DMS153 treated with DMSO at 0.1 percent for 48 hours (cell line): ENCODE results near the gene MCRIP2.

Experiments
- DNase-seq: peaks from one replicate; lab custom pipeline; 2025; ENCODE audit not compliant: unreplicated experiment; lab: John Stamatoyannopoulos, UW

MCRIP2 gene

DNA sequence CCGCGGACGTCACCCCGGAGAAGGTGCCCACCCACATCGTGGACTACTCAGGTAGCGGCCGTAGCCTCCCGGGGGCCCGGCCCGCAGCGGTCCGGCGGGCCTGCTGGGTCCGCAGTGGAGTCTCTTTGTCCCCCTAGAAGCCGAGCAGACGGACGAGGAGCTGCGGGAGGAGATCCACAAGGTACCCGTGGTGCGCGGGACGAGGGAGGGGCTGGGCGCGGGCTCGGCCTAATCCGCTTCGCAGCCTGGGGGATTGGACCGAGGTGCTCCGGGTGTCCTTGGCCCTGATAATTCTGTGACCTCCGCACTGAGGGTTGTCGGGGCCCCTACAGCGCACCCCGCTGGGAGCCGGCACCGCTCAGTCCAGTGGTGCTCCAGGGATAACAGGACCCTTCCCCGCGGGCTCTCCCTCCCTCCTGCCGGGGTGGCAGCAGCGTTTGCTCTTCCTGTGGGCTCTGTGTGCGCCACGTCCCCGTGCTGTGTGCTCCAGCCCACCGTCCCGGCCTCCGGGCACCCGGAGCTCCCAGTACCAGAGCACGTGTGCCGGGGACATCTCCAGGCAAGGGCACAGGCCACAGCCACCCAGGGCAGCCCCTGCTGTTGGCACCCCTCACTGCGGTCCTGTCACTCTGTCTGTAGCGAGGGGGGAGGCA, 27.0 kb downstream of the MCRIP2 start:
- DNase-seq, result no peak

DNA sequence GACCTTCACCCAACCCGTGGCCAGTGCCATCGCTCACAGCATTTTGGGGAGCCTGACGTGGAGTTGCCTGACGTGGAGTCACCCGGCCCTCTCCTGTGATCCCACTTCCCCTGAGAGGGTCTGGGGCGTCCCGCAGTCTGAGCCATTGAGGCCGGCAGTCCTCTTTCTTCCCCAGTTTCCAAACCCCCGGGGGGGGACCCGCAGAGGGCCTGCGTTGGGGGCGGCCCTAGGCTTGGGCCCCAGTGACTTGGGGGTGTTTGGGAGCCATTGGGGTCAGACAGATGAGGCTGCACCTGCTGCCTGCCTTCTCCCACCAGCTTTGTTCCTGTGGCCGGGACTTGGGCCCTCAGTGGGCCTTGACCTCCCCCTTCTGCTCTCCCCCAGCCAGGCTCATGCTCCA, 28.0 kb downstream of the MCRIP2 start:
- DNase-seq, result no peak

DNA sequence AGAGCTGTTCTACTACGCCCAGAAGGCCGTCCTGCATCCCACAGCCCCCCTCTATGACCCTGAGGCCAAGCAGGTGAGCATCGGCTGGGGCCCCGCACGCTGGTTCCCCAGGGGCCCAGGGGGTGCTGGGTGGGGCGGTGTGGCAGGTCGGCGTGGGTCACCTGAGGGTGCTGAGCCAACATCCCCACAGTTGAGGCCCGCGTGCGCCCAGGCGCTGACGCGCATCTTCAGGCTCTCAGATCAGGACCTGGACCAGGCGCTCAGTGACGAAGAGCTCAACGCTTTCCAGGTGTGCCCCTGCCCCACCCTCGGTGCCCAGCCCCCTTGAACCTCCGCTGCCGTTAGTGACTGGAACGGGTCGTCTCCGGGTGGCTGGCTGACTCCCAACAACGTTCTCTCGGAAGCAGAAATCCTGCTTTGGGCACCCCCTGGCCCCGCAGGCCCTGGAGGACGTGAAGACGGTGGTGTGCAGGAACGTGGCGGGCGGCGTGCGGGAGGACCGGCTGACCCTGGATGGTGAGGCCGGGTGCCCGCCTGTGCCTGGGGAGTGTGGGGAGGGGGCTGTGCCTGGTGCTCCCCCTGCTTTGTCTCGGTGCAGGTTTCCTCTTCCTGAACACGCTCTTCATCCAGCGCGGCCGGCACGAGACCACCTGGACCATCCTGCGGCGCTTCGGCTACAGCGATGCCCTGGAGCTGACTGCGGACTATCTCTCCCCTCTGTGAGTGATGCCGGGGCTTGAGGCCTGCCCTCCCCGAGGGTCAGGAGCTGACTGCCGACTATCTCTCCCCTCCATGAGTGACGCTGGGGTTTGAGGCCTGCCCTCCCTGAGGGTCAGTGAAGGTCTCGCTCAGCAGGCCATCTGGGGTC, 29.1 kb downstream of the MCRIP2 start:
- no peak for DNase-seq

DNA sequence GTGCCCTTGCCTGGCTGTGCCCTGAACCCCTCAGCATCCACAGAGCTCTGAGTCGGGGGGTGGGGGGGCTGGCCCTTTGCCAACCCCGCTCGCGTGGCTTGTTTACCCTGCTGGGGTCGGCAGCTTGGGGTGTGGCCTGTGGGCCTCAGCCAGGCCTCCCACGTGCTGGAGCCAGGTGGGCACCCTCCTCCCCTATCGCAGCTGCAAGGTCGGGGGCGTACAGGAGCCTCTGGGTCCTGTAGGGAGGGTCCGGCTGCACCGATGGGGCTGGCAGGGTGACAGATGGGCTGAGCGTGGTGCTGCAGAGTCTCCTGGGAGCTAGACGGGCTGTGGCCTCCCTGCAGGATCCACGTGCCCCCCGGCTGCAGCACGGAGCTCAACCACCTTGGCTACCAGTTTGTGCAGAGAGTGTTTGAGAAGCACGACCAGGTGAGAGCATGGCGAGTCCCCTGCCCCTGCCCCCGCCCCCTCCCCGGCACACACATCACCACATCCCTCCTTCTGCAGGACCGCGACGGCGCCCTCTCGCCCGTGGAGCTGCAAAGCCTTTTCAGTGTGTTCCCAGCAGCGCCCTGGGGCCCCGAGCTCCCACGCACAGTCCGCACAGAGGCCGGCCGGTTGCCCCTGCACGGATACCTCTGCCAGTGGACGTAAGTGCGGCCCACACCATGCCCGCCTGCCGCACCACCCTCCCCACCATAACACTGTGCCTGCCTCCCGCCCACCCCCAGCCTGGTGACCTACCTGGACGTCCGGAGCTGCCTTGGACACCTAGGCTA, 29.9 kb downstream of the MCRIP2 start:
- DNase-seq, result no peak

DNA sequence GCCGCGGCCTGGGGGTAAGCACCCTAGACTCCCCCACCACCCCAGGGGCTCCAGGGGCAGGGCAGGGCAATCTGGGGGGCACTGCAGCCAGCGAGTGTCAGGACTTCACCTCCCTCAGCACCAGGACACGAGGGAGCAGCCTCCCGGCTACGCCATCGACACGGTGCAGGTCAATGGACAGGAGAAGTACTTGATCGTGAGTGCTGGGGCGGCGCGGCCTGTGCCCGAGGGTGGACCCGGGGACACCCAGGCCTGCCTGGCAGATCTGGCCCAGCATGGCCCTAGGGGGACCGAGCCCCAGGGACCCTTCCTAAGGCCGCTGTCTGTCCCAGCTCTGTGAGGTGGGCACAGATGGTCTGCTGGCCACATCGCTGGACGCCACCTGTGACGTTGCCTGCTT, 30.7 kb downstream of the MCRIP2 start:
- DNase-seq, result no peak

DNA sequence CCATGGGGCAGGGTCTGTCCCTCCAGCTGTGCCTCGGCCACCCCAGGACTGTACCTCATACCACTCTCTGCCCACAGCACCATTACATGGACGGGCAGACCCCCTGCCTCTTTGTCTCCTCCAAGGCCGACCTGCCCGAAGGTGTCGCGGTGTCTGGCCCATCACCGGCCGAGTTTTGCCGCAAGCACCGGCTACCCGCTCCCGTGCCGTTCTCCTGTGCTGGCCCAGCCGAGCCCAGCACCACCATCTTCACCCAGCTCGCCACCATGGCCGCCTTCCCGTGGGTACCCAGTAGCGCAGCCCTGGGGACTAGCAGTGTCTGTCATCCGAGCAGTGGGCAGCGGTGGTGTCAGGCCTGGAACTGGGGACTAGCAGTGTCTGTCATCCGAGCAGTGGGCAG, 31.2 kb downstream of the MCRIP2 start:
- DNase-seq, result no peak

DNA sequence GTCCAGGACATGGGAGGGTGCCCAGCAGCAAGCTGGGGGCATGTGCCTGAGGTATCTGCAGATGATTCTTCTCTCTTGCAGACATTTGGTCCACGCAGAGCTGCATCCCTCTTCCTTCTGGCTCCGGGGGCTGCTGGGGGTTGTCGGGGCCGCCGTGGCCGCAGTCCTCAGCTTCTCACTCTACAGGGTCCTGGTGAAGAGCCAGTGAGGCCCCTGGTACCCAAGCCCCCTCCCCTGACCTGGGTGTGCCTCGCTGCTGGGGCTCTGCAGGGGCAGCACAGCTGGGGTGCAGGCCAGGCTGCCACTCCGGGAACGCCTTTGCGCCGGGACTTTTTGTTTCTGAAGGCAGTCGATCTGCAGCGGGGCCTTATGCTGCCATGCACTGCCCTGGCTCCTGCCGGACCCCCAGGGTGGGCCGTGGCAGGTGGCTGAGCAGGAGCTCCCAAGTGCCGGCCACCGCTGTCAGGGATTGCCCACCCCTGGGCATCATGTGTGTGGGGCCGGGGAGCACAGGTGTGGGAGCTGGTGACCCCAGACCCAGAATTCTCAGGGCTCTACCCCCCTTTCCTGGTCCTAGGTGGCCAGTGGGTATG, 31.9 kb downstream of the MCRIP2 start:
- no peak for DNase-seq

DNA sequence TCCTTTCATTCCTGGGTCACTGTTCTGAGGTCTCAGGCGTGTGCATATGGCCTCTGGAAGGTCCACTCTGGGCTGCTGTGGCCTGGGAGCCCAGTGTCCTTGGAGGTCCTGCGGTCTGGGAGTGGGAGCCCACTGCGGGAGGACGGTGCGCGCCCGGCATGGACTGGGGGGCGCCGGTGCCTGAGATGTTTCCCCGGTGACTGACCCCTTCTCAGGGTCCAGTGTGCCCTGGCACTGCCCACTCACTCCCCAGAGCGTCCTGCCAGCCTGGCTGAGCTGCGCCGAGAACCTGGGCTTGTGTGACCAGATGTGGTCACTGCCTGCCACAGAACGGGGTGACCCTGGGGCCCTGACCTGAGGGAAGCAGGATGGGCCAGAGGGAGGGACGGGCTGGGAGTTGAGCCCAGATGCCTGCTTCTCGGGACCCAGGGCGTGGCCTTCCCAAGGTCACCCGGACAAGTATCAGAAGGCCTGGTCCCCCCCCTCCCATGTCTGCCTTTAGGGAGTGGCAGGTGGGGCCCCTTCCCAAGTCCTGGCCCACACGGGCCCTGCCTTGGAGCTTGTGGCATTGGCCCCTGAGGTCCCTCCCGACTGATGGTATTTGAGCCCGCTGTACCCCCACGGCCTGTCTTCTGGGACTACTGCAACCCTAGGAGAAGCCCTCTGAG, 32.7 kb downstream of the MCRIP2 start:
- DNase-seq, result no peak

DNA sequence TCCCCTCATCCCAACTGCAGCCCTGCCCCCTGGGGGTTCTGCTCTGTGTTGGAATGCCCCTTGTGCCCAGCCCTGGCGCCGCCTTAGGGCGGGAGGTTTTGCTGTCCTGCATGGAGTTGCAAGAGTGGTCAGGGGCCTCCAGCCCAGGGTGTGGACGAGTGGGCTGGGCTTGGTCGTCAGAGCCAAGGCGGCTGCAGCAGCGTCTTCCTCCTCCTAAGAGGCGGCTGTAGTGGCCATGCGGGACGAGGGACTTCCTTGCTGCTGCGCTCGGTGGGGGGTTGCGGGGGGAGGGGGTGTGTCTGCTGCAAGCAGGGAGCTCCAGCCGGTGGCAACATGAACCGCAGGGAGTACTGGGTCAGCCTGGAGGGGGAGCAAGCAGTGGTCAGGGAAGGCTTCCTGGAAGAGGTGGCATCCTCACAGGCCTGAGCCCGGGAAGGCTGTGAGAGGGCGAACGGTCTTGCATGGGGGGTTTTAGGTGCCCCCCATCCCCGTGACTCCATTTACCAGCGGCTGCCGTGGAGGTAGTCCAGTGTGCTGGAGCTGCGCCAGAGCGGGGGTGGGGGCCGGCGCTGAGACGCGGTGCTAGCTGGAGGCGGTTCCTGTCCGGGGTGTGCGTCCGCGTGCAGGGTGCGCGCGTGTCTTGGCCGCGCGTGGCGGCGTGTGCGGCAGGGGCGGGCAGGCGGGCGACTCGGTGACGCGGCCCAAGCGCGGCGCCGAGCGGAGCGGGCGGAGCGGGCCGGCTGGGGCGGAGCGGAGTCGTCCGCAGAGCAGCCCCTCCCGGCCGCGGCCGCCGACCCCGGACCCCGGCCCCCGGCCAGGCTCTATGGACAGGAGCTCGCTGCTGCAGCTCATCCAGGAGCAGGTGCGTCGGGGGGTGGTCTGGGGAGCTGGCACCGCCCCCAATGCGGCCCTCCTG, 33.6 kb downstream of the MCRIP2 start, which contains the start of gene RHBDL1:
RHBDL1 (plus strand) TSS at position 704 of the 916 bp plus-strand sequence; CDS start at position 824, 120 bp downstream.
- no peak for DNase-seq

DNA sequence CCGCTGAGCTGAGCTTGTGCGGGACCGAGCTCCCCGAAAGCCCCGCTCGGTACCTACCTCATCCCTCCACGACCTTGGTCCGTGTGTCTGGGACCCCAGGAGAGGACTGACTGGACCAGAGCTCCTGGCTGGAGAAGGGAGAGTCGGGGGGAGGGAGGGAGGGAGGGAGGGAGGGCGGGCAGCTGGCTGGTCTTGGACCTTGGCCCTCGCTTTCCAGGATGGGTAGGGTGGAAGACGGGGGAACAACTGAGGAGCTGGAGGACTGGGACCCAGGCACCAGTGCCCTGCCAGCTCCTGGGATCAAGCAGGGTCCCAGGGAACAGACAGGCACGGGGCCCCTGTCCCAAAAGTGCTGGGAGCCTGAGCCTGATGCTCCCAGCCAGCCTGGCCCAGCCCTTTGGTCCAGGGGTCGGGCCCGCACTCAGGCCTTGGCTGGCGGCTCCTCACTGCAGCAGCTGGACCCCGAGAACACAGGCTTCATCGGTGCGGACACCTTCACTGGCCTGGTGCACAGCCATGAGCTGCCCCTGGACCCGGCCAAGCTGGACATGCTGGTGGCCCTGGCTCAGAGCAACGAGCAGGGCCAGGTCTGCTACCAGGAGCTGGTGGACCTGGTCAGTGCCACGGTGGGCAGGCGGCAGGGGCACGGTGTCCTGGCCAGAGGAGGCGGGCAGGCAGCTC, 34.4 kb downstream of the MCRIP2 start:
- no peak for DNase-seq

DNA sequence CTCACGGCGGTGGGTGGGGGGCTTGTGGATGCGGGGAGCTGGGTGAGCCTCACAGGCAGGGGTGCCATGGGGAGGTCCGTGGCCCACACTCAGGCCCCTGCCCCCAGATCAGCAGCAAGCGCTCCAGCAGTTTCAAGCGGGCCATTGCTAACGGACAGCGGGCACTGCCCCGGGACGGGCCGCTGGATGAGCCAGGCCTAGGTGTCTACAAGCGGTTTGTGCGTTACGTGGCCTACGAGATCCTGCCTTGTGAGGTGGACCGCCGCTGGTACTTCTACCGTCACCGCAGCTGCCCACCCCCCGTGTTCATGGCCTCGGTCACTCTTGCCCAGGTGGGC, 34.9 kb downstream of the MCRIP2 start:
- DNase-seq, result no peak

DNA sequence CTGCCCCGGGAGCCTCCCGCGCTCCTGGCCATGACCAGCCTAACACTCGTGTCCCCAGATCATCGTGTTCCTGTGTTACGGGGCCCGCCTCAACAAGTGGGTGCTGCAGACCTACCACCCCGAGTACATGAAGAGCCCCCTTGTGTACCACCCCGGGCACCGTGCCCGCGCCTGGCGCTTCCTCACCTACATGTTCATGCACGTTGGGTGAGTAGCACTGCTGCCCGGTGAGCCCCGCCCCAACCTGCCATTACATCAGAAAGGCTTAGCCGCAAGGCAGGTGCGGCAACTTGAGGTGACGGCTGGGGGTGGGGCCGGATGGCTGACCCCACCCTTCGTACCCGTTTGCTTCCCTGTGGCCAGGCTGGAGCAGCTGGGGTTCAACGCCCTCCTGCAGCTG, 35.3 kb downstream of the MCRIP2 start:
- DNase-seq, result peak; percentile 77

DNA sequence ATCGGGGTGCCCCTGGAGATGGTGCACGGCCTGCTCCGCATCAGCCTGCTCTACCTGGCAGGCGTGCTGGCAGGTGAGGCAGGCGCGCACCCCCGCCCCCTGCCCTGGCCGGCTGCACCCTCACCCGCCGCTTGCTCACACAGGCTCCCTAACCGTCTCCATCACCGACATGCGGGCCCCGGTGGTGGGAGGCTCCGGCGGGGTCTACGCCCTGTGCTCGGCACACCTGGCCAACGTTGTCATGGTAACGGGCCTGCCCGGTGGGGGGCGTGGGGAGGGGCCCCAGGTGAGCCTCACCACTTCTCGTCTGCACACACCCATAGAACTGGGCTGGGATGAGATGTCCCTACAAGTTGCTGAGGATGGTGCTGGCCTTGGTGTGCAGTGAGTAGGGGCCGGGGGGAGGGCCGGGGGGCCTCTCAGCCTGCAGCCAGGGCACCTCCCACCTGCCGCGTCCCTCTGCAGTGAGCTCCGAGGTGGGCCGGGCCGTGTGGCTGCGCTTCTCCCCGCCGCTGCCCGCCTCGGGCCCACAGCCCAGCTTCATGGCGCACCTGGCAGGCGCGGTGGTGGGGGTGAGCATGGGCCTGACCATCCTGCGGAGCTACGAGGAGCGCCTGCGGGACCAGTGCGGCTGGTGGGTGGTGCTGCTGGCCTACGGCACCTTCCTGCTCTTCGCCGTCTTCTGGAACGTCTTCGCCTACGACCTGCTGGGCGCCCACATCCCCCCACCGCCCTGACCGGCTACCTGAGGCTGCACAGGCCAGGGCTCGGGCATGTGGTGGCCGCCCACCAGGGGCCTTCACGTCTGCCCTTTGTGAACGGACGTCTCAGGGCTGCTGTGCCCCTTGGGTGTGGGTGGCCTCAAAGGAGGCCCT, 35.9 kb downstream of the MCRIP2 start:
- no peak for DNase-seq

DNA sequence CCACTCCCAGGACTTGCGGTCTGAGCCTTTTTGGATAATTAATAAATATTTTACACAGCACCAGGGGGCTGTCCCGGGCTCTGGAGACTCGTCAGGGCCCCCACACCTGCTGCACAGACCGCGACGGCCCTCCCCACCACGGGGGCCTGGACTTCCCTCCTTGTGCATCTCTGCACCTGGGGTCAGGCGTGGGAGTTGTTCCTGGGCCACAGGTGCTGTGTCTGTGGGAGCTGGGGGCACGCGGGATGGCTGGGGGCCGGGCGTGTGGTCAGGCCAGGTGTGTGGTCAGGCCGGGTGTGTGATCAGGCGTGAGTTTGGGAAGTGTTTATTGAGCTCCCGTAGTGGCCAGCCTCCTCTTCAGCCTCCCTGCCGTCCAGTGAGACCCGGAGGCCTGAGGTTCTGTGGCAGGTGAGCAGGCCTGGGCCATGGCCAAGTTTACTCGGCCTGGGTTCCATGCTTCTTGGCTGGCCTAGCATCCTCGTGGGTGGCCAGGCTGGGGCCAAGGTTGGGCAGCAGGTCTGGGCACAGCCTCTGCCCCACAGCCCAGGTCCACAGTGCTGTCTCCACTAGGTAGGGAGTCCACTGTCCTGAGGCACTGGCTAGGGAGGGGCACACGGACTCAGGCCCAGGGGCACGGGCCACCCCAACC, 36.7 kb downstream of the MCRIP2 start:
- no peak for DNase-seq

DNA sequence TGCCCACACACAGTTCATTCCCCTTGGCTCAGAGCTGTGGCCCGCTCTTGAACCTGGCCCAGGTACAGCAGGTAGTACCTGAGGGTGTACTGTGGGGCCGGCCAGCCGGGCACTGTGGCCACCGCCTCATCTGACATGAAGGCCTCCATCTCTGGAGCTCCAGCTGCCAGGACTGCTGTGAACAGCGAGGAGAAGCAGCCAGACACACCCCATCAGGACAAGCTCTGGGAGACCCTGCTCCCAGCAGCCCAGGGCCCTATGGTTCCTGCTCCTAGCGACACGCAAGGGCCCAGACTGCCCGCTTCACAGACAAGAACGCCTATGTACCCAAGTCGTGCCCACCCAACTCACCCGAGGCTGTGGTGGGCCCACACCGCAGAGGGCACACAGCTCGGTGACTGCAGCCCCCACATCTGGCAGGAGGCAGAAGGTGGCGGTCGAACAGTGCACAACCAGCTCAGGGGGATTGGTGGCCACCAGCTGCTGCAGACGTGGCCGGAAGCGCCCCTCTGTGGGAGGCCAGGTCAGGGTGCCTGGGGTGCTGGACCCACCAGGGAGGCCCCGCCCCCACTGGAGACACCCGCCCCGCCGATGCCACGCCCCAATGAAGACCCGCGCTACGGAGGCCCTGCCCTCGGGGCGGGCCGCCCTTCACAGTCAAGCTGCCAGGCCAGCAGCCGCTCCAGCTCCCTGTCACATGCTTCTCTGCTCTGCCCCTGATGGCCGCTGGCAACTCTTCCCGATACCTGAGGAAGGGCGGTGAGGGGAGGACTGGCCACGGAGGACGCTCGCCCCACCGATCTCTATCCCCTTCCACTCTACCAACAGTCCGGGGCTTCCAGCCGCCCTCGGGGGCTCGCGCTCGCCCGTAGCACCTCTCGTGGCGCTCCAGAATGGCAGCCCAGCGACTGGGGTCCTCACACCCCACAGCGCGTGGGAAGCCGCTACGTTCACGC, 37.5 kb downstream of the MCRIP2 start:
- peak; percentile 55 for DNase-seq

DNA sequence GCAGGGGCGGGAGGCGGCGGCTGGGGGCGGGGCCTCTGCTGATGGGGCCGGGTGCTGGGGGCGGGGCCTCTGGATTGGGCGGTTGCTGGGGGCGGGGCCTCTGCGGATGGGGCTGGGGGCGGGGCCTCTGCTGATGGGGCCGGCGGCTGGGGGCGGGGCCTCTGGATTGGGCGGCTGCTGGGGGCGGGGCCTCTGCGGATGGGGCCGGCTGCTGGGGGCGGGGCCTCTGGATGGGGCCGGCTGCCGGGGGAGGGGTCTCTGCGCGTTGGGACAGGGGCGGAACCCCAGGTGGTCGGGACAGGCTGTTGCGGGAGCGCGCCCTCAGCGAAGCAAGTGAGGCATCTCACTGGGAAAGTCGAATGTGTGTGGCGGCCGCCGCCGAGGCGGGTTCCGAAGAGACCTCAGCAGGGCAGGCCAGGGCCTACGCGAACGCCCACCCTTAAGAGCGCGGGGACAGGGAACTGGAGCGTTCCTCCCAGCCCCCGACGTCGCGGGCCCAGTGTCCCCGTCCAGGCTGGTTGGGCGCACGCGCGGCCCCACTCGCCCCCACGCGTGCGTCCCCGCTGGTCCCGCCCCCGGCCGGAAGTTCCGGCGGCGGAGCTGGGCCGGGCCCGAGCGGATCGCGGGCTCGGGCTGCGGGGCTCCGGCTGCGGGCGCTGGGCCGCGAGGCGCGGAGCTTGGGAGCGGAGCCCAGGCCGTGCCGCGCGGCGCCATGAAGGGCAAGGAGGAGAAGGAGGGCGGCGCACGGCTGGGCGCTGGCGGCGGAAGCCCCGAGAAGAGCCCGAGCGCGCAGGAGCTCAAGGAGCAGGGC, 38.4 kb downstream of the MCRIP2 start, which contains the start of gene STUB1:
STUB1 (plus strand) TSS at position 597 of the 811 bp plus-strand sequence; CDS start at position 713, 116 bp downstream.
- peak; percentile 67 for DNase-seq
